HTERT RPE-1 (cell line): ENCODE results near the gene RBKS.
"Not testable (repeated sequence)": the region's sequence is repeated elsewhere in the genome, so short reads cannot be mapped to it uniquely, and the experiment has no call there.

ENCODE experiments used
- in situ Hi-C: fragments of 300-500 bp; cut with MboI; formaldehyde crosslinking; loops from 4 replicates; pipeline ENCODE4 v1.14.3; 2020; ENCODE audit warnings: low sequenced_read_pairs

The RBKS gene

DNA sequence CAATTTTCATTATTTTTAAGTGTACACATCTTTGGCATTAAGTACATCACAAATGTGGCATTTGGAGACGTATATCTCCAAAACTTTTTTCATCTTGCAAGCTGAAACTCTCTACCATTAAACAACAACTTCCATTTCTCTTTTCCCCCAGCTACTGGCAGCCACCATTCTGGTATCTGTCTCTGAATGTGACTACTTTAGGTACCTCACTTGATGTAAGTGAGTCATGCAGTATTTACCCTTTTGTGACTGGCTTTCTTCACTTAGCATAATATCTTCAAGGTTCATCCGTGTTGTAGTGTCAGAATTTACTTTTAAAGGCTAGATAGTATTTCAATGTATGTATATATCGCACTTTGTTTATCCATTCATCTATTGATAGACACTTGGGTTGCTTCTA, 17.4 kb upstream of the RBKS start:
- in situ Hi-C loops = no loop called here

DNA sequence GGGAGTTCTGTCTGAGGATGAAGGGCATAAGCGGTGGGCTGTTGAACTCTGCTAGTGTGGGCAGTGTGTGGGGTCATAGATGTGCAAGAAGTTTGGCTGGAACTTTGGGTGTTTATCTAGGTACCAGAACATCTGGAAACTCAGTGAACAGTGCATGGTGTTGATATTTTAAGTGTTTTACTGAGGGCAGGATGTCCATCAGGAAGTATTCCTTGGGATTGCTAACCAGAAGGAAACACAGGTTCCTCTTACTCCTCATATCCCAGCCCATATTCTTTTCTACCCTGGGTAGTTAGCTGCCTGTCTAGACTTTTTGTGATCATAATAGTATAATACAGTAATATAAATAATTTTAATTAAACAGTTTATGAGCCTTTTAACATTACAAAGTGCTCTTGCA, 15.9 kb upstream of the RBKS start:
- in situ Hi-C loops = no loop called here

DNA sequence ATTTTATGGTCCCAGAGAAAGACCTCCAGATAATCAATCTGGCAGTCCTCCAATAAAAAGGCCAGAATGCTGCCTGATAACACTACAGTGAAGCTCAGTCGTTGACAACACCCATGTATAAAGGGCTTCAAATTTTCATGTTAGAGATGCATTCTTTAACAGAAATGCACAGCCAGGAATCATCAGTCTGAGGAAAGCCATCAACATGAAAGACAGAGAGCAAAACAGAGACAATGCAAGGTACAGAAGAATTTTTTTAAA, 14.1 kb upstream of the RBKS start:
- in situ Hi-C loops = no loop called here

DNA sequence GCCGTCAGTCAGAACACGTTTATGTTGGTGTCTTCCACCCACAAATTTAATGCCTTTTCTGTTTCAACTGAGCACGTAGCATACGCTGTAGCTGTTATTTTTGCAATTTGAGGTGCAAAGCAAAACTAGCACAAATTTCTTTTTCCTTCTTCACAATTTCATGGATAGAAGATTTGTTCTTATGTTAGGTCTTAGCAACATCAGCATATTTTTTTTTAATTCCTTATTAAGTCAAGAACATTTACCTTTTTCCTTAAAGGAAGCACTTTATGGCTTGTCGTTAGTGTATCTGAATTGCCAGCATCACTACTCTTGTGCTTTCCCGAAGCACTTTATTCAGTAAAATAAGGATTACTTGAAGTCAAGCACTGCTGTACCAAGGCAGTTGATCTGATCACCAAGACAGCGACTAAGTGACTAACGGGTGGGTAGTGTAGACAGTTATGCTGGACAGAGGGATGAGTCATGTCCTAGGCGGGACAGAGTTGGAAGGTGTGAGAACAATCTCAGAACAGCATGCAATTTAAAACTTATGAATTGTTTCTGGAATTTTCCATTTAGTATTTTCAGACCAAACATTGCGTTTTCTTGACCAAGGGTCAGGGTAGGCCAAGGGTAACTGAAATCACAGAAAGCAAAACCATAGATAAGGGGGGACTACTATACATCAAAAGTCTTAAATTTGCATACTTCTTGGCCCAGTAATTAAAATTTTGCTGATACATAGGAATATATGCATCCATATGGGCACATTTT, 13.6 kb upstream of the RBKS start:
- in situ Hi-C loops = no loop called here

DNA sequence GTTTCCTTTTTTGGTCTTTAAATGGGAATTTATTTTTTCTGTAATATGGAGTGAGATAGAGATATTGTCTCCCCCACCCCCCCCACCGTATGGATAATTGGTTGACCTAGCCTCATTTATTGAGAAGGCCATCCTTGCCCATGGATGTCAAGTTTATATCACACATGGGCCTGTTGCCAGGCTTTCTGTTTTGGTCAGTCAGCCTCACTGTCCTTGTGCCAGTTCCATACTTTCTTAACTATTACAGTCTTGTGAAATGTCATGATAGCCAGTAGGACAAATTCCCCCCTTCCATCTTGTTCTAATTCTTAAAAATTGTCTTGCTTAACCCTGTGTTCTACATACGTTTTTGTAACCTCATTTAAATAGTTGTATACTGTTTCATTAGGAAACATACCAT, 12.8 kb upstream of the RBKS start:
- in situ Hi-C loops = no loop called here

DNA sequence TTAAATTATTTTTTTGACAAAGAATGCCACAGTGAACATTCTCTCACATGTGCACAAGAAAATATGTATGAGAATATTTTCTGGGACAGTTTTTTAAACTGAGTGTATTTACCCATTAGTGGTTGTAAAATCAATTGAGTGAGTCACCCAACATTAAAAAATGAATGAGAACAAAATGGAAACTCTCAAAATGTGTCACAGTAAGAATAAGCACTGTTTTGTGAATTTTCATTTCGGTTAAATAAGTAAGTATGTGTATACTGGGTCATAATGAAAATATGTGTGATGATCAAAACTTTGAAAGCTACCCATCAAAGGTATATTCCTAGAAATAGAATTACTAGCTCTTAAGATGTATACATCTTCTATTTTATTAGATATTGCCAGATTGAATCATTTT, 11.9 kb upstream of the RBKS start:
- in situ Hi-C loops = no loop called here

DNA sequence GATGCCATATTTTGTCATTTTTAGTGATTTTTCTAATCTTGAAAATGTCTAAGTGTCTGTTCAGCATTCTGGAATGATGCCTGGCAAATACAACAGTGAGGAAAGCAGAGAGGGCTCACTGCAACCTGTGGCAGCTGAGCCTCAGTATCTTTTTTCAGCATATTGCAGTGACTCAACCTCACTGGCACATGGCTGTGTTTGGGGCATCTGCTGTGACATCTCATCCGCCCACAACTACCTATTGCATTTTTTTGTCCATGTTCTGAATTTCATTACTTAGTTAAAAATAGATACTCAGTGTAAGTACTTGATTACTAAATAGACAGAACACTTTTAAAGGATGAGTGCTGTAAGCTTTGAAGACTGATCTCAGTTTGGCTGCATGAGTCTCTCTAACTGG, 11.0 kb upstream of the RBKS start:
- in situ Hi-C loops = no loop called here

DNA sequence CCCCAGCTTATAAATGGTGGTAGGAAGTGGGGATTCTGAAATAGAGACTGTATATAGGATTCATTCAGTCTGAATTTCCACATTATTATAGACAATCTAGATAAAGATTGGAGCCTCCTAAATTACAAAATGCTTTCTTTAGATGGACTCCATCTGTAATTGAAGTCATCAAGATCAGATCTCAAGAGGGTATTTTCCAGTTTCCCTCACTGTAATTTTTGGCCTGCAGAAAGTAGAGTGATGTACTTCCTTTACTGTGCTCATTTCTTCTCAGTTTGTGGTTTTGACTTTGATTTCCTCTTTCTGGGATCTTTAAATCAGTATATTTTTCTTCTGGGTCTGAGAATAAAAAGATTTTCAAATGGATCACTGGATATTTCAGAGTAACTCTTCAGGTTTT, 7.5 kb upstream of the RBKS start:
- in situ Hi-C loops = no loop called here

DNA sequence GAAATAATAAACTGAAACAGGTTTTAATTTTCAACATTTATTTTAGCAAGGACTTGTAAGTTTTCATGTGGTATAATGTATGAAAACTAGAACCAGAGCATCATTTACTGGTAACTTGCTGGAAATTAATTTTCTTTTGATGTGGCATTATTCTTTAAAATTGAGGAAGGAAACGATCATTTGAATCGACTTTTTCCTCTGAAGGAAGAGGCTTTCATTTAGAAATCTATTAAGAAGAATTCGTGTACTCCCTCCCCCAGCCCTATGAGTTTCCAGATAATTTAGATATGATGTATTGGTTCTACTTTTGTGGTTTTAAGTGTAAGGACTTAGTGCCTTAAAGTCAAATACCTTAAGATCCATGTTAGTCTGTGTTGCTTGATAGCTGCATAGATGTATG, 2.8 kb upstream of the RBKS start:
- in situ Hi-C loops = no loop called here

DNA sequence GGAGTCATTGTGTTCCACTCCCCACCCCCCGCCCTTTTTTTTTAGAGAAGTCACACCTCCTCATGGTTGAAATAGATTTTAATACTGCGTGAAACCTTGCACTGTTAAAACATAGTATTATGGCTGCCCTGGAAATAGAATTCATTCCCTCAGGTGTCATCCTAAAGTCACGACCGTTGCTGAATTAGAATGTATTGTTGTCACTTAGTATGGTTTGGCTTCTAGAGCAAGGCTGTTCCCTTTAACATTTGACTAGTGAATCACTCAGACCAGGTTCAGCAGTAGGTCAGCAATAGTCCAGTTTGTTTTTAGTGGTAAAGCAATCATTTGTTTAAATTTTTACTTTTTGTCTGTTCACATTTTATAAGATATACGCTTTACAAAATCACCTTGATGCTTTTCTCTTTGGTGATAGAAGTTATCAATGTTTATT, 1.5 kb upstream of the RBKS start:
- in situ Hi-C loops = no loop called here

DNA sequence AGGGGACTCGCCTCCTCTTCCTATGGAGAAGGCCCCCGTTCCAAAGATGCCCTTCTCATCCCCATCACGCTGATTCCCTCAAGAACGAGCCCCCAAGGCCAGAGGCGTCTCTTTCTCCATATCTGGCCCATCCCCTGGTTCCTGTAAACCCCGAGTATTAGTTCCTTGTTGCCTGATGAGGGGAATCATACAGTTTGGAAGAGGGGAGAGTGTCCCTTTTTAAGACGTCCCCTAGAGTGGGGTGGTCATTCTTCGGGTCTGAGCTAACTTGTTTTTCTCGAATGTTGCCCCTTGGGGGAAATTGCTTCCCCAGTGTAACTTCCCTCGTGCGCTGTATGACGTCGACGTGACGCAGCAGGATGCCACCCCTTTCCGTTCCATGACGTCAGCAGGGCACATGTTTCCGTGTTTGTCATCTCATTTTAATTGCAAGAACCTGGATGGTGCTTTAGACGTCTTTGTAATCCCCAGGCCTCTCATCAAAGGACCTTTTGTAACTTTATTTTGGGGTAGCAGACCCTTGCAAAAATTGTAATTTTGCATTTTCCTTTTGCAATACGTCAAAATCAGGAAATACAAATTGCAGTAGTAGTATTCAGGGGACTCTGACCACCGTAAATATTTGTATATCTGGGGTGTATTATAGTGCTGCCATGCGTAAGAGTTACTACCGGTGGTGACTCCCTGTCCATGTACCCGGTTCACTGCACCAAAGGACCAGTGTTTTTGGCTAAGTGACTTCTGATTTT, 911 bp upstream of the RBKS start:
- in situ Hi-C loops = no loop called here

DNA sequence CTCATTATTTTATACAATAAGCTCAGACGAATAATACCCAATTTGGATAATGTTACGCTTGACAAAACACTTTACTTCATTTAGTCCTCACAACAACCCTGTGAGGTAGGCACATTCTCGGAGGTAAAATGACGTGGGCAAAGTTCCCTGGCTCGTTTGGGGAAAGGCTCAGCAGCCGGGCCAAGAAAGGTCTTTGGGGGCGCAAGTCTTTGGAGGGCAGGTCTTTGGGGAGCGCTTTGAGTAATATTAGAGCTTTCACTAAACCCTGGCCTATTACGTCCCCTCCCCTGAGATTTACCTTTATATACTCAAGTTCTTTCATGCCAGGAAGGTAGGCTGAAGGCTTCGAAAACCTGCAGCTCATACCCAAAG, 427 bp downstream of the RBKS start:
- in situ Hi-C loops = no loop called here

DNA sequence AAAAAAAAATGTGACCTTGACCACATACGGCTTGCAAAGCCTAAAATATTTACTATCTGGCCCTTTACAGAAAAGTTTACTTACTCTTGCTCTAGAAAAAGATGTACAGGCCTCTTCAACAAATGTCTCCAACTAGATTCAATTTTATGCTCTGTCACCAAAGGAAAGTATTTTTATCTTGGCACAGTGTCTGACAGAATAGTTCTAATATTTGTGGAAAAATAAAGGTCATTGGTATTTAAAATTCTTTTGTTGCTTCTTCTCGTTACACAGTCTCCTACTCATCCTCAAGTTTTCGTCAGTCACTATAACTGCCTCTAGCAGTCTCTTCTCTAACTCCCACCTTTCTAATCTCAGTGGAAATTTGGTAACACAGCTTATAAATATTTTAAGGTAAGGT, 1.4 kb downstream of the RBKS start:
- in situ Hi-C loops = no loop called here

DNA sequence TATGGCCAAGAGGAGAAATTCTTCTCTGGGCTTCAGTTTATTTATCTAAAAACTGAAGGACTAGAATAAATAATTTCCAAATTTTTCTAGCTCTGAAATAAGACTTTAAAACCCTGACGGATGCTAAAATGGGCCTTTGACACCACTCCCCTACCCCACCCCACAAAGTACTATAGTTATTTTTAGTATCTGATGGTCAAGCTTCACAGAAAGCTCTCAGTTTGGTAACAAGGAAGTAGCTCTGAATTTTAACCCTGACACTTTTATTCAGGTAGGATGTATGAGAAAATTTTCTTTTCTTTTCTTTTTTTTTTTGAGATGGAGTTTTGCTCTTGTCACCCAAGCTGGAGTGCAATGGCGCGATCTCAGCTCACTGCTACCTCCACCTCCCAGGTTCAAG, 2.4 kb downstream of the RBKS start:
- in situ Hi-C loops = no loop called here

DNA sequence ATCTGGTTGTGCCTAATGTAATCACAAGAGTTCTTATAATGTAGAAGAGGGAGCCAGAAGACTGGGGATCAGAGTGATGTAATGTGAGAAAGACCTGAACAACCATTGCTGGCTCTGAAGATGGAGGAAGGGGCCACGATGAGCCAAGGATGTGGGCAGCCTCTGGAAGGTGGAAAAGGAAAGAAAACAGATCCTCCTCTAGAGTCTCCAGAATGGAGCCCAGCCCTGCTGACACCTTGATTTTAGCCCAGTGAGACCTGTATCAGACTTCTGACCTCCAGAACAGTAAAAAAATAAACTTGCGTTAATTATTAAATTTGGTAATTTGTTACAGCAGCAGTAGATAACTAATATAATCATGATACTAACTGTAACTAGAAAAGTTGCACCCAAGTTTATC, 3.1 kb downstream of the RBKS start:
- in situ Hi-C loops = no loop called here

DNA sequence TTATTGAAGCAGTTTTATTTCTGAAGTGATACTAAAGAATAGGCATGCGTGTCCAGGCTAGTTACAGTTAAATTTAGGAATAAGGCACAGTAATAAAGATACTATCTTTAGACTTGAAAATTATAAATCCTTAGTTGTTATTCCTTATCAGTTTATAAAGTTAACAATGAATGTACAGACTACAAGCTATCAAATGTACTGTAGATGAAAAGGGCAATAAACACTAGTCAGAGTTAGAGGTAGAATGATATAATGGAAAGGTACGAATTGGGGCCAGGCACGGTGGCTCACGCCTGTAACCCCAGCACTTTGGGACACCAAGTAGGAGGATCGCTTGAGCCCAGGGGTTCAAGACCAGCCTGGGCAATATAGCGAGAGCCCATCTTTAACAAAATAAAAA, 3.9 kb downstream of the RBKS start:
- in situ Hi-C loops = no loop called here

DNA sequence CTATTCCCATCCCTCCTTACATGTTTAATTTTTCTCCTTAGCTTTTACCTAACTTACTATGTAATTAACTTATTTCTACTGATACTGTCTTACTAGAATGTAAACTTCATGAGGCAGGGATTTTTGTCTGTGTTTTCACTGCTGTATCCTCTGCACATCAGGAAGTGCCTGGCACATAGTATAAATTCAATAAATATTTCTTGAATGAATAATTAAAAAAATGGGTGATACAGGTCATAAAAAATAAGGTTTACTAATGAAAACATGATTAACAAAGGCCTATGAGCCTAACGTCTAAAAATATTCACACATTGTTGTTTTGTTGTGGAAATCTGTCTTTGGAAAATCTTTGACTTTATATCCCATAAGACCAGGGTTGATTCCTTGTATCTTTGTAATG, 4.5 kb downstream of the RBKS start:
- in situ Hi-C loops = no loop called here

DNA sequence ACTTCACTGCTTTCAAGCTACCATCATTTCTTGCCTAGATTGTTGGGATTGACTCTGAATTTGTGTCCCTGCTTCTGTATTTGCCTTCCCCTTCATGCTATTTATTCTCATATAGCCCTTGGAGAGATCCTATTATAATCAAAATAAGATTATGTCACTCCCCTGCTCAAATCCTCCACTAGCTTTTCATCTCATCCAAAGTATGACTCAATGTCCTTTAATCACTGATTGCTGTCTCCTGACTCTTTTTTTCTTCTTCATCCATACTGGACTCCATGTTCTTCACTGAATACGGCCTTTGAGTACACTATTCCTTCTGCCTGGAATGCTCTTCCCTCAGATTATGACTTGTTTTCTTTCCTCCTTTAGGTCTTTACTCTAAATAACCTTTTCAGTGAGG, 5.0 kb downstream of the RBKS start:
- in situ Hi-C loops = no loop called here

DNA sequence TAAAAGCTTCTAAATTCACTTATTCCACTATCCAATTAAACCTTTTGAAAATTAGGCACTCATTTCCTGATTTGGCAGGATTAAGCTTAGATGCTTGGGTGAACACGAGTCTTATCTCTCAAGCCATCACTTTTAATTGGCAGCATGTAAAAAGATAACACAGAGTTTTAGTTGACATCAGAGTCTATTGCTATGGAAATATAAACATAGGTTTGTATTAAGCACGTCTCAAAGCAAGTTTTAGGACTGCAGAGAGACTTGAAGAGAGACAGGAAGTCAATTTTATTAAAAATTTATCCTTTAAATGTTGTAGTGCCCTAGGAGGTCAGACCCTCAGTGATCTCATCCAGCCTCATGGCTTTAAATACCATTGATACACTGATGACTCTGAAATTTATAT, 5.6 kb downstream of the RBKS start:
- in situ Hi-C loops = no loop called here

DNA sequence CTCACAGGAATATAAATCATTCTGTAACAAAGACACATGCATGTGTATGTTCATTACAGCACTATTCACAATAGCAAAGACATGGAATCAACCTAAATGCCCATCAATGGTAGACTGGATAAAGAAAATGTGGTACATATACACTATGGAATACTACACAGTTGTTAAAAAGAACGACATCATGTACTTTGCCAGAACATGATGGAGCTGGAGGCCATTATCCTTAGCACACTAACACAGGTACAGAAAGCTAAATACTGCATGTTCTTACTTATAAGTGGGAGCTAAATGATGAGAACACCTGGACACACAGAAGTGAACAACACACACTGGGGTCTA, 7.6 kb downstream of the RBKS start:
- in situ Hi-C loops = not testable (repeated sequence)

DNA sequence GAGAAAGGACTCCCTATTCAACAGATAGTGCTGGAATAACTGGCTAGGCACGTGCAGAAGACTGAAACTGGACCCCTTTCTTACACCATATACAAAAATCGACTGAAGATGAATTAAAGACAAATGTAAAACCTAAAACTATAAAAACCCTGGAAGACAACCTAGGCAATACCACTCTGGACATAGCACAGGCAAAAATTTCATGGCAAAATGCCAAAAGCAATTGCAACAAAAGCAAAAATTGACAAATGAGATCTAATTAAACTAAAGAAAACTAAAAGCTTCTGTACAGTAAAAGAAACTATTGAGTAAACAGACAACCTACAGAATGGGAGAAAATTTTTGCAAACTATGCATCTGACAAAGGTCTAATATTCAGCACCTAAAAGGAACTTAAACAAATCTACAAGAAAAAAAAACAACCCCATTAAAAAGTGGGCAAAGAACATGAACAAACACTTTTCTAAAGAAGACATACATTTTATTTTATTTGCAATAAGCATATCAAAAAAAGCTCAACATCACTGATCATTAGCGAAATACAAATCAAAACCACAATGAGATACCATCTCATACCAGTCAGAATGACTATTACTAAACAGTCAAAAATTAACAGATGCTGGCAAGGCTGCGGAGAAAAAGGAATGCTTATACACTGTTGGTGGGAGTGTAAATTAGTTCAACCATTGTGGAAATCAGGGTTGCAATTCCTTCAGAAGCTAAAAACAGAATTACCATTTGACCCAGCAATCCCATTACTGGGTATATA, 8.2 kb downstream of the RBKS start:
- in situ Hi-C loops = not testable (repeated sequence)

DNA sequence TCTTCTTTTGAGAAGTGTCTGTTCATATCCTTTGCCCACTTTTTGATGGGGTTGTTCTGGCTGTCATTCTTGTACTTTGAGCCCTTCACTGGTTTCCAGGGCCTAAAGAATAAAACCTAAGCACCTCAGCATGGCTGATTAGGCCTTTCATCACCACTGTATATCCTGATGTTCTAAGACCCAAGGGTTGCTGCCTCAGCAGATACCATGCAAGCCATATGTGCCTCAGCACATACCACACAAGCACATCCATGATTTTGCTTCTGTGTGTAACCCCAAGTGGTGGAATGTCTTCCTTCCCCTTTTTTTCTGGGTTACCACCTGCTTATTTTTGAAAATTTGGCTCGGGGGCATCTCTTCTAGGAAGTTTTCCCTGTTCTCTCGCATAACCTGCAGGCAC, 11.4 kb downstream of the RBKS start:
- in situ Hi-C loops = no loop called here
